ENCODE measurements around the gene DONSON.

DONSON gene

DNA sequence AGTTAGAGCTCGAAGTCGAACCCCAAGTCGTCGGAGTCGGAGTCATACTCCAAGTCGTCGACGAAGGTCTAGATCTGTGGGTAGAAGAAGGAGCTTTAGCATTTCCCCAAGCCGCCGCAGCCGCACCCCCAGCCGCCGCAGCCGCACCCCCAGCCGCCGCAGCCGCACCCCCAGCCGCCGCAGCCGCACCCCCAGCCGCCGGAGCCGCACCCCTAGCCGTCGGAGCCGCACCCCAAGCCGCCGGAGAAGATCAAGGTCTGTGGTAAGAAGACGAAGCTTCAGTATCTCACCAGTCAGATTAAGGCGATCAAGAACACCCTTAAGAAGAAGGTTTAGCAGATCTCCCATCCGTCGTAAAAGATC is 33.5 kb downstream of the DONSON start:
- ChIA-PET POLR2A (interaction anchor here (0.6 kb wide), 1 partner anchor 35 kb away, joined by 4 read pairs; no protein-coding TSS in a partner anchor), CTCF (interaction anchor here (0.9 to 2.4 kb wide), 5 partner anchors 9 to 37 kb away, joined by 3 to 14 read pairs (median 3); partner anchors contain the start of gene SON)
- Histone ChIP-seq H3K36me3 (ENCODE audit: control insufficient read depth in 4 of 4, insufficient read depth in 4 of 4, low read length in 3 of 4) (peaks cover 47 to 94% (median 74%) of the 10 kb centered on the region in 4 experiments), H3K4me1 (ENCODE audit: control extremely low read depth in 1 of 4, control insufficient read depth in 4 of 4, insufficient read depth in 4 of 4, low read length in 3 of 4) (no peaks in the 10 kb centered on the region), H3K4me3 (ENCODE audit: control insufficient read depth in 1 of 7, extremely low read depth in 1 of 7, insufficient read depth in 4 of 7, low read depth in 2 of 7, low read length in 6 of 7) (no peak overlapping the region), H3K27ac (ENCODE audit: insufficient read depth in 1 of 2, low read depth in 1 of 2, low read length in 2 of 2, poor library complexity in 1 of 2, severe bottlenecking in 2 of 2) (no peak overlapping the region), H3K9me3 (ENCODE audit: control extremely low read depth in 1 of 5, control insufficient read depth in 4 of 5, insufficient read depth in 2 of 5, low read depth in 1 of 5, low read length in 4 of 5) (no peaks in the 10 kb centered on the region), H3K27me3 (replicated peaks in 2 of 5; ENCODE audit: control insufficient read depth in 4 of 5, insufficient read depth in 5 of 5, low read length in 4 of 5) (no peaks in the 10 kb centered on the region)
- DNase-seq = no peak
- 98% methylated on average over 29 of the region's 32 CpGs for WGBS (ENCODE audit: insufficient coverage)

DNA sequence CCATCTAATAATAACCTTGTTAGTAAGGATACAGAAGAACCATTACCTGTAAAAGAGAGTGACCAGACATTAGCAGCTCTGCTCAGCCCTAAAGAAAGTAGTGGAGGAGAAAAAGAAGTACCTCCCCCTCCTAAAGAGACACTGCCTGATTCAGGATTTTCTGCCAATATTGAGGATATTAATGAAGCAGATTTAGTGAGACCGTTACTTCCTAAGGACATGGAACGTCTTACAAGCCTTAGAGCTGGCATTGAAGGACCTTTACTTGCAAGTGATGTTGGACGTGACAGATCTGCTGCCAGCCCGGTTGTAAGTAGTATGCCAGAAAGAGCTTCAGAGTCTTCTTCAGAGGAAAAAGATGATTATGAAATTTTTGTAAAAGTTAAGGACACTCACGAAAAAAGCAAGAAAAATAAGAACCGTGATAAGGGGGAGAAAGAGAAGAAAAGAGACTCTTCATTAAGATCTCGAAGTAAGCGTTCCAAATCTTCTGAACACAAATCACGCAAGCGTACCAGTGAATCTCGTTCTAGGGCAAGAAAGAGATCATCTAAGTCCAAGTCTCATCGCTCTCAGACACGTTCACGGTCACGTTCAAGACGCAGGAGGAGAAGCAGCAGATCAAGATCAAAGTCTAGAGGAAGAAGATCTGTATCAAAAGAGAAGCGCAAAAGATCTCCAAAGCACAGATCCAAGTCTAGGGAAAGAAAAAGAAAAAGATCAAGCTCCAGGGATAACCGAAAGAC is 34.1 kb downstream of the DONSON start:
- WGBS (ENCODE audit: insufficient coverage) = 97% methylated on average over 16 of the region's 18 CpGs
- DNase-seq = no peak
- Histone ChIP-seq H3K27ac (ENCODE audit: insufficient read depth in 1 of 2, low read depth in 1 of 2, low read length in 2 of 2, poor library complexity in 1 of 2, severe bottlenecking in 2 of 2) (no peak overlapping the region), H3K4me3 (ENCODE audit: control insufficient read depth in 1 of 7, extremely low read depth in 1 of 7, insufficient read depth in 4 of 7, low read depth in 2 of 7, low read length in 6 of 7) (no peak overlapping the region), H3K4me1 (ENCODE audit: control extremely low read depth in 1 of 4, control insufficient read depth in 4 of 4, insufficient read depth in 4 of 4, low read length in 3 of 4) (no peaks in the 10 kb centered on the region), H3K9me3 (ENCODE audit: control extremely low read depth in 1 of 5, control insufficient read depth in 4 of 5, insufficient read depth in 2 of 5, low read depth in 1 of 5, low read length in 4 of 5) (no peaks in the 10 kb centered on the region), H3K27me3 (replicated peaks in 2 of 5; ENCODE audit: control insufficient read depth in 4 of 5, insufficient read depth in 5 of 5, low read length in 4 of 5) (no peaks in the 10 kb centered on the region), H3K36me3 (ENCODE audit: control insufficient read depth in 4 of 4, insufficient read depth in 4 of 4, low read length in 3 of 4) (peaks cover 46 to 94% (median 74%) of the 10 kb centered on the region in 4 experiments)
- ChIA-PET CTCF (interaction anchor here (1.5 to 2.4 kb wide), 3 partner anchors 9 to 11 kb away, joined by 3 to 14 read pairs (median 4); partner anchors contain the start of gene SON), POLR2A (interaction anchor here (0.6 kb wide), 1 partner anchor 16 kb away, joined by 3 read pairs; no protein-coding TSS in a partner anchor)

DNA sequence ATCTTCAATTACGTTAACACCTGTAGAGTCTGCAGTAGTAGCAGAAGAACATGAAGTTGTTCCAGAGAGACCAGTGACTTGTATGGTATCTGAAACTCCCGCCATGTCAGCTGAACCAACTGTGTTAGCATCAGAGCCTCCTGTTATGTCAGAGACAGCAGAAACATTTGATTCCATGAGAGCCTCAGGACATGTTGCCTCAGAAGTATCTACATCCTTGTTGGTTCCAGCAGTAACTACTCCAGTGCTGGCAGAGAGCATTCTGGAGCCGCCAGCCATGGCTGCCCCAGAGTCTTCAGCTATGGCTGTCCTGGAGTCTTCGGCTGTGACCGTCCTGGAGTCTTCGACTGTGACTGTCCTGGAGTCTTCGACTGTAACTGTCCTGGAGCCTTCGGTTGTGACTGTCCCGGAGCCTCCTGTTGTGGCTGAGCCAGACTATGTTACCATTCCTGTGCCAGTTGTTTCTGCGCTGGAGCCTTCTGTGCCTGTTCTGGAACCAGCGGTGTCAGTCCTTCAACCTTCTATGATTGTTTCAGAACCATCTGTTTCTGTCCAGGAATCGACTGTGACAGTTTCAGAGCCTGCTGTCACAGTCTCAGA is 35.4 kb downstream of the DONSON start:
- POLR2A ChIA-PET = interaction anchor here (0.6 kb wide), 1 partner anchor 9 kb away, joined by 3 read pairs; no protein-coding TSS in a partner anchor

DNA sequence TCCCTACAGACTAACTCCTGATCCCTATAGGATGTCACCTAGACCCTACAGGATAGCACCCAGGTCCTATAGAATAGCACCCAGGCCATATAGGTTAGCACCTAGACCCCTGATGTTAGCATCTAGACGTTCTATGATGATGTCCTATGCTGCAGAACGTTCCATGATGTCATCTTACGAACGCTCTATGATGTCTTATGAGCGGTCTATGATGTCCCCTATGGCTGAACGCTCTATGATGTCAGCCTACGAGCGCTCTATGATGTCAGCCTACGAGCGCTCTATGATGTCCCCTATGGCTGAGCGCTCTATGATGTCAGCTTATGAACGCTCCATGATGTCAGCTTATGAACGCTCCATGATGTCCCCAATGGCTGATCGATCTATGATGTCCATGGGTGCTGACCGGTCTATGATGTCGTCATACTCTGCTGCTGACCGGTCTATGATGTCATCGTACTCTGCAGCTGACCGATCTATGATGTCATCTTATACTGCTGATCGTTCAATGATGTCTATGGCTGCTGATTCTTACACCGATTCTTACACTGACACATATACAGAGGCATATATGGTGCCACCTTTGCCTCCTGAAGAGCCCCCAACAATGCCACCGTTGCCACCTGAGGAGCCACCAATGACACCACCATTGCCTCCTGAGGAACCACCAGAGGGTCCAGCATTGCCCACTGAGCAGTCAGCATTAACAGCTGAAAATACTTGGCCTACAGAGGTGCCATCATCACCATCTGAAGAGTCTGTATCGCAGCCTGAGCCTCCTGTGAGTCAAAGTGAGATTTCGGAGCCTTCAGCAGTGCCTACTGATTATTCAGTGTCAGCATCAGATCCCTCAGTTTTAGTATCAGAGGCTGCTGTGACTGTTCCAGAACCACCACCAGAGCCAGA is 36.1 kb downstream of the DONSON start:
- Histone ChIP-seq H3K4me1 (ENCODE audit: control extremely low read depth in 1 of 4, control insufficient read depth in 4 of 4, insufficient read depth in 4 of 4, low read length in 3 of 4) (no peaks in the 10 kb centered on the region), H3K27me3 (replicated peaks in 2 of 5; ENCODE audit: control insufficient read depth in 4 of 5, insufficient read depth in 5 of 5, low read length in 4 of 5) (no peaks in the 10 kb centered on the region), H3K36me3 (ENCODE audit: control insufficient read depth in 4 of 4, insufficient read depth in 4 of 4, low read length in 3 of 4) (peaks cover 36 to 89% (median 73%) of the 10 kb centered on the region in 4 experiments), H3K27ac (ENCODE audit: insufficient read depth in 1 of 2, low read depth in 1 of 2, low read length in 2 of 2, poor library complexity in 1 of 2, severe bottlenecking in 2 of 2) (no peak overlapping the region), H3K9me3 (ENCODE audit: control extremely low read depth in 1 of 5, control insufficient read depth in 4 of 5, insufficient read depth in 2 of 5, low read depth in 1 of 5, low read length in 4 of 5) (no peaks in the 10 kb centered on the region), H3K4me3 (ENCODE audit: control insufficient read depth in 1 of 7, extremely low read depth in 1 of 7, insufficient read depth in 4 of 7, low read depth in 2 of 7, low read length in 6 of 7) (no peak overlapping the region)
- CTCF ChIA-PET = interaction anchor here (1.3 kb wide), 1 partner anchor 9 kb away, joined by 6 read pairs; the partner anchor contains the start of gene SON
- WGBS (ENCODE audit: insufficient coverage) = 97% methylated on average over 24 of the region's 24 CpGs
- POLR2A ChIA-PET = interaction anchor here (0.6 kb wide), 1 partner anchor 8 kb away, joined by 3 read pairs; no protein-coding TSS in a partner anchor
- no peak for DNase-seq

More for the DNA sequence above, 35.4 kb downstream of the DONSON start:
- CTCF ChIA-PET = no interaction called here
- Histone ChIP-seq H3K36me3 (ENCODE audit: control insufficient read depth in 4 of 4, insufficient read depth in 4 of 4, low read length in 3 of 4) (peaks cover 41 to 90% (median 79%) of the 10 kb centered on the region in 4 experiments), H3K27ac (ENCODE audit: insufficient read depth in 1 of 2, low read depth in 1 of 2, low read length in 2 of 2, poor library complexity in 1 of 2, severe bottlenecking in 2 of 2) (no peak overlapping the region), H3K4me3 (ENCODE audit: control insufficient read depth in 1 of 7, extremely low read depth in 1 of 7, insufficient read depth in 4 of 7, low read depth in 2 of 7, low read length in 6 of 7) (no peak overlapping the region), H3K27me3 (replicated peaks in 2 of 5; ENCODE audit: control insufficient read depth in 4 of 5, insufficient read depth in 5 of 5, low read length in 4 of 5) (no peaks in the 10 kb centered on the region), H3K4me1 (ENCODE audit: control extremely low read depth in 1 of 4, control insufficient read depth in 4 of 4, insufficient read depth in 4 of 4, low read length in 3 of 4) (no peaks in the 10 kb centered on the region), H3K9me3 (ENCODE audit: control extremely low read depth in 1 of 5, control insufficient read depth in 4 of 5, insufficient read depth in 2 of 5, low read depth in 1 of 5, low read length in 4 of 5) (no peaks in the 10 kb centered on the region)
- no peak for DNase-seq
- 95% methylated on average over 12 of the region's 12 CpGs for whole genome bisulfite sequencing (ENCODE audit: insufficient coverage)

DNA sequence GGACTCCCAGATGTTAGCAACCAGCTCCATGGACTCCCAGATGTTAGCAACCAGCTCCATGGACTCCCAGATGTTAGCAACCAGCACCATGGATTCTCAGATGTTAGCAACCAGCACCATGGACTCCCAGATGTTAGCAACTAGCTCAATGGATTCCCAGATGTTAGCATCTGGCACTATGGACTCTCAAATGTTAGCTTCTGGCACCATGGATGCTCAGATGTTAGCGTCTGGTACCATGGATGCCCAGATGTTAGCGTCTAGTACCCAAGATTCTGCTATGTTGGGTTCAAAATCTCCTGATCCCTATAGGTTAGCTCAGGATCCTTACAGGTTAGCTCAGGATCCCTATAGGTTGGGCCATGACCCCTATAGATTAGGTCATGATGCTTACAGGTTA is 36.8 kb downstream of the DONSON start:
- WGBS (ENCODE audit: insufficient coverage) = 96% methylated on average over 2 of the region's 2 CpGs
- CTCF ChIA-PET = interaction anchor here (0.9 to 1.3 kb wide), 2 partner anchors 8 to 54 kb away, joined by 4 to 6 read pairs; partner anchors contain the start of gene SON
- POLR2A ChIA-PET = interaction anchor here (1.0 kb wide), 1 partner anchor 10 kb away, joined by 3 read pairs; the partner anchor contains the start of gene GART
- Histone ChIP-seq H3K9me3 (ENCODE audit: control extremely low read depth in 1 of 5, control insufficient read depth in 4 of 5, insufficient read depth in 2 of 5, low read depth in 1 of 5, low read length in 4 of 5) (no peaks in the 10 kb centered on the region), H3K27me3 (replicated peaks in 2 of 5; ENCODE audit: control insufficient read depth in 4 of 5, insufficient read depth in 5 of 5, low read length in 4 of 5) (no peaks in the 10 kb centered on the region), H3K4me3 (ENCODE audit: control insufficient read depth in 1 of 7, extremely low read depth in 1 of 7, insufficient read depth in 4 of 7, low read depth in 2 of 7, low read length in 6 of 7) (no peak overlapping the region), H3K27ac (ENCODE audit: insufficient read depth in 1 of 2, low read depth in 1 of 2, low read length in 2 of 2, poor library complexity in 1 of 2, severe bottlenecking in 2 of 2) (no peak overlapping the region), H3K36me3 (ENCODE audit: control insufficient read depth in 4 of 4, insufficient read depth in 4 of 4, low read length in 3 of 4) (peaks cover 34 to 88% (median 72%) of the 10 kb centered on the region in 4 experiments), H3K4me1 (ENCODE audit: control extremely low read depth in 1 of 4, control insufficient read depth in 4 of 4, insufficient read depth in 4 of 4, low read length in 3 of 4) (no peaks in the 10 kb centered on the region)
- no peak for DNase-seq

DNA sequence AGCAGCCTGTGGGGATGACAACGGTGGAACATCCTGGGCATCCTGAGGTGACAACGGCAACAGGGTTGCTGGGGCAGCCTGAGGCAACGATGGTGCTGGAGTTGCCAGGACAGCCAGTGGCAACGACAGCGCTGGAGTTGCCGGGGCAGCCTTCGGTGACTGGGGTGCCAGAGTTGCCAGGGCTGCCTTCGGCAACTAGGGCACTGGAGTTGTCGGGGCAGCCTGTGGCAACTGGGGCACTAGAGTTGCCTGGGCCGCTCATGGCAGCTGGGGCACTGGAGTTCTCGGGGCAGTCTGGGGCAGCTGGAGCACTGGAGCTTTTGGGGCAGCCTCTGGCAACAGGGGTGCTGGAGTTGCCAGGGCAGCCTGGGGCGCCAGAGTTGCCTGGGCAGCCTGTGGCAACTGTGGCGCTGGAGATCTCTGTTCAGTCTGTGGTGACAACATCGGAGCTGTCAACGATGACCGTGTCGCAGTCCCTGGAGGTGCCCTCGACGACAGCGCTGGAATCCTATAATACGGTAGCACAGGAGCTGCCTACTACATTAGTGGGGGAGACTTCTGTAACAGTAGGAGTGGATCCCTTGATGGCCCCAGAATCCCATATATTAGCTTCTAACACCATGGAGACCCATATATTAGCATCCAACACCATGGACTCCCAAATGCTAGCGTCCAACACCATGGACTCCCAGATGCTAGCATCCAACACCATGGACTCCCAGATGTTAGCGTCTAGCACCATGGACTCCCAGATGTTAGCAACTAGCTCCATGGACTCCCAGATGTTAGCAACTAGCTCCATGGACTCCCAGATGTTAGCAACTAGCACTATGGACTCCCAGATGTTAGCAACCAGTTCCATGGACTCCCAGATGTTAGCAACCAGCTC is 37.5 kb downstream of the DONSON start:
- H3K4me1 ChIP-seq (ENCODE audit: control extremely low read depth in 1 of 4, control insufficient read depth in 4 of 4, insufficient read depth in 4 of 4, low read length in 3 of 4) = peaks cover 0 to 2% (median under 1%) of the 10 kb centered on the region in 4 experiments
- ChIA-PET POLR2A (interaction anchor here (1.0 kb wide), 1 partner anchor 9 kb away, joined by 3 read pairs; the partner anchor contains the start of gene GART), CTCF (interaction anchor here (0.9 to 1.3 kb wide), 2 partner anchors 8 to 55 kb away, joined by 4 to 6 read pairs; partner anchors contain the start of gene SON)
- peaks cover 31 to 87% (median 72%) of the 10 kb centered on the region in 4 experiments for H3K36me3 ChIP-seq (ENCODE audit: control insufficient read depth in 4 of 4, insufficient read depth in 4 of 4, low read length in 3 of 4)
- no peak overlapping the region for H3K27ac ChIP-seq (ENCODE audit: insufficient read depth in 1 of 2, low read depth in 1 of 2, low read length in 2 of 2, poor library complexity in 1 of 2, severe bottlenecking in 2 of 2)
- no peaks in the 10 kb centered on the region for H3K27me3 ChIP-seq (replicated peaks in 2 of 5; ENCODE audit: control insufficient read depth in 4 of 5, insufficient read depth in 5 of 5, low read length in 4 of 5)
- 98% methylated on average over 22 of the region's 23 CpGs for WGBS (ENCODE audit: insufficient coverage)
- H3K4me3 ChIP-seq (ENCODE audit: control insufficient read depth in 1 of 7, extremely low read depth in 1 of 7, insufficient read depth in 4 of 7, low read depth in 2 of 7, low read length in 6 of 7) = no peak overlapping the region
- H3K9me3 ChIP-seq (ENCODE audit: control extremely low read depth in 1 of 5, control insufficient read depth in 4 of 5, insufficient read depth in 2 of 5, low read depth in 1 of 5, low read length in 4 of 5) = no peaks in the 10 kb centered on the region
- no peak for DNase-seq
